ENCODE measurements around the gene SON. TPM values are rescaled to one million over a fixed set of nuclear protein-coding genes. Genes with fewer than 3 reads are reported as not detected.

Gene SON
- total and polyA plus RNA-seq, 2 of the 13 experiments (the other 11 are each of a cell fraction or from before 2014, with no cell fraction given) = 61.3 to 78.3 TPM

DNA sequence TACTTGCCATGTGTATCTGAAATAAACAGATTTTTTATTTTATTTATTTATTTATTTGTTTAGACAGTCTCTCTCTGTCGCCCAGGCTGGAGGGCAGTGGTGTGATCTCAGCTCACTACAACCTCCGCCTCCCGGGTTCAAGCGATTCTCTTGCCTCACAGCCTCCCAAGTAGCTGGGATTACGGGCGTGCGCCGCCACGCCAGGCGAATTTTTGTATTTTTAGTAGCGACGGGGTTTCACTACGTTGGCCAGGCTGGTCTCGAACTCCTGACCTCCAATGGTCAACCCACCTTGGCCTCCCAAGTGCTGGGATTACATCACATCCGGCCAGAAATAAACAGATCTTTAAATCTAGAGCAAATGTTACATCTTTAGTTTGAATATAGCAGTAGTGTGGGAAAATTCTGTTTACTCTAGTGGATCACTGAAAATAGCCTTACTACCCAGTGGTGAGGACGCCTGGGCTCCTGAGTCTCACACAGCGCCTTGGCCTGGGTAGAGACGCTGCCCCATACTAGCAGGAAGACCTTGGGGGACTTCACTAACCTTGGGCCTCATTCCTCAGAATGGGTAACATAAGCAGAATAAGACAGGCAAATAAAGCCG lies 1.6 kb upstream of the SON start (continued):
- no peak for TF ChIP-seq ZNF326 (CRISPR knock-in tag; IDR thresholded peaks at IDR 0.05; ENCODE audit: borderline replicate concordance)
- no peak for TF ChIP-seq SMC3 (IDR thresholded peaks at IDR 0.05; ENCODE audit: low read length)
- TF ChIP-seq, protein P1, sequence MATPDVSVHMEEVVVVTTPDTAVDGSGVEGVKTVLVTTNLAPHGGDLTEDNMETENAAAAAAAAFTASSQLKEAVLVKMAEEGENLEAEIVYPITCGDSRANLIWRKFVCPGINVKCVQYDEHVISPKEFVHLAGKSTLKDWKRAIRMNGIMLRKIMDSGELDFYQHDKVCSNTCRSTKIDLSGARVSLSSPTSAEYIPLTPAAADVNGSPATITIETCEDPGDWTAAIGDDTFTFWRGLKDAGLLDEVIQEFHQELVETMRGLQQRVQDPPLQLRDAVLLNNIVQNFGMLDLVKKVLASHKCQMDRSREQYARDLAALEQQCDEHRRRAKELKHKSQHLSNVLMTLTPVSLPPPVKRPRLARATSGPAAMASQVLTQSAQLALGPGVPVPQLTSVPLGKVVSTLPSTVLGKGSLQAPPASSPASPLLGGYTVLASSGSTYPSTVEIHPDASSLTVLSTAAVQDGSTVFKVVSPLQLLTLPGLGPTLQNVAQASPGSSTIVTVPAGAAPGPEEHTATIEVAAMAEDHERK (CRISPR knock-in tag; IDR thresholded peaks at IDR 0.05; ENCODE audit: low read depth) = no peak
- TF ChIP-seq CREB1 (IDR thresholded peaks at IDR 0.05) = no peak
- TF ChIP-seq CREB1 (CRISPR knock-in tag; IDR thresholded peaks at IDR 0.05) = peak; percentile 69
- TF ChIP-seq TBX2 (CRISPR knock-in tag; IDR thresholded peaks at IDR 0.05; ENCODE audit: borderline replicate concordance) = no peak
- TF ChIP-seq, protein P2, sequence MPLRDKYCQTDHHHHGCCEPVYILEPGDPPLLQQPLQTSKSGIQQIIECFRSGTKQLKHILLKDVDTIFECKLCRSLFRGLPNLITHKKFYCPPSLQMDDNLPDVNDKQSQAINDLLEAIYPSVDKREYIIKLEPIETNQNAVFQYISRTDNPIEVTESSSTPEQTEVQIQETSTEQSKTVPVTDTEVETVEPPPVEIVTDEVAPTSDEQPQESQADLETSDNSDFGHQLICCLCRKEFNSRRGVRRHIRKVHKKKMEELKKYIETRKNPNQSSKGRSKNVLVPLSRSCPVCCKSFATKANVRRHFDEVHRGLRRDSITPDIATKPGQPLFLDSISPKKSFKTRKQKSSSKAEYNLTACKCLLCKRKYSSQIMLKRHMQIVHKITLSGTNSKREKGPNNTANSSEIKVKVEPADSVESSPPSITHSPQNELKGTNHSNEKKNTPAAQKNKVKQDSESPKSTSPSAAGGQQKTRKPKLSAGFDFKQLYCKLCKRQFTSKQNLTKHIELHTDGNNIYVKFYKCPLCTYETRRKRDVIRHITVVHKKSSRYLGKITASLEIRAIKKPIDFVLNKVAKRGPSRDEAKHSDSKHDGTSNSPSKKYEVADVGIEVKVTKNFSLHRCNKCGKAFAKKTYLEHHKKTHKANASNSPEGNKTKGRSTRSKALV (CRISPR knock-in tag; IDR thresholded peaks at IDR 0.05) = no peak
- no peak for TF ChIP-seq ELF3 (CRISPR knock-in tag; IDR thresholded peaks at IDR 0.05)
- TF ChIP-seq ZNF33A (CRISPR knock-in tag; IDR thresholded peaks at IDR 0.05; ENCODE audit: borderline replicate concordance) = no peak
- TF ChIP-seq, protein P3, sequence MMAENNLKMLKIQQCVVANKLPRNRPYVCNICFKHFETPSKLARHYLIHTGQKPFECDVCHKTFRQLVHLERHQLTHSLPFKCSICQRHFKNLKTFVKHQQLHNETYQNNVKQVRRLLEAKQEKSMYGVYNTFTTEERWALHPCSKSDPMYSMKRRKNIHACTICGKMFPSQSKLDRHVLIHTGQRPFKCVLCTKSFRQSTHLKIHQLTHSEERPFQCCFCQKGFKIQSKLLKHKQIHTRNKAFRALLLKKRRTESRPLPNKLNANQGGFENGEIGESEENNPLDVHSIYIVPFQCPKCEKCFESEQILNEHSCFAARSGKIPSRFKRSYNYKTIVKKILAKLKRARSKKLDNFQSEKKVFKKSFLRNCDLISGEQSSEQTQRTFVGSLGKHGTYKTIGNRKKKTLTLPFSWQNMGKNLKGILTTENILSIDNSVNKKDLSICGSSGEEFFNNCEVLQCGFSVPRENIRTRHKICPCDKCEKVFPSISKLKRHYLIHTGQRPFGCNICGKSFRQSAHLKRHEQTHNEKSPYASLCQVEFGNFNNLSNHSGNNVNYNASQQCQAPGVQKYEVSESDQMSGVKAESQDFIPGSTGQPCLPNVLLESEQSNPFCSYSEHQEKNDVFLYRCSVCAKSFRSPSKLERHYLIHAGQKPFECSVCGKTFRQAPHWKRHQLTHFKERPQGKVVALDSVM (CRISPR knock-in tag; IDR thresholded peaks at IDR 0.05) = no peak
- 0 out of 2 replicates have a peak, but pooled peaks have one; percentile 45 for TF ChIP-seq GTF3A (CRISPR knock-in tag; conservative IDR thresholded peaks at IDR 0.05)
- no peak for TF ChIP-seq ZNF34 (CRISPR knock-in tag; IDR thresholded peaks at IDR 0.05; ENCODE audit: borderline replicate concordance)
- TF ChIP-seq ISX (CRISPR knock-in tag; conservative IDR thresholded peaks at IDR 0.05) = no peak
- no peak for TF ChIP-seq ZNF567 (CRISPR knock-in tag; IDR thresholded peaks at IDR 0.05; ENCODE audit: borderline replicate concordance)
- no peak for TF ChIP-seq NRL (CRISPR knock-in tag; IDR thresholded peaks at IDR 0.05; ENCODE audit: borderline replicate concordance)
- TF ChIP-seq ZFY (CRISPR knock-in tag; IDR thresholded peaks at IDR 0.05) = no peak
- no peak for TF ChIP-seq HOXA7 (CRISPR knock-in tag; IDR thresholded peaks at IDR 0.05)
- TF ChIP-seq TCF7 (IDR thresholded peaks at IDR 0.05; ENCODE audit: low read depth) = no peak
- TF ChIP-seq, protein P4, sequence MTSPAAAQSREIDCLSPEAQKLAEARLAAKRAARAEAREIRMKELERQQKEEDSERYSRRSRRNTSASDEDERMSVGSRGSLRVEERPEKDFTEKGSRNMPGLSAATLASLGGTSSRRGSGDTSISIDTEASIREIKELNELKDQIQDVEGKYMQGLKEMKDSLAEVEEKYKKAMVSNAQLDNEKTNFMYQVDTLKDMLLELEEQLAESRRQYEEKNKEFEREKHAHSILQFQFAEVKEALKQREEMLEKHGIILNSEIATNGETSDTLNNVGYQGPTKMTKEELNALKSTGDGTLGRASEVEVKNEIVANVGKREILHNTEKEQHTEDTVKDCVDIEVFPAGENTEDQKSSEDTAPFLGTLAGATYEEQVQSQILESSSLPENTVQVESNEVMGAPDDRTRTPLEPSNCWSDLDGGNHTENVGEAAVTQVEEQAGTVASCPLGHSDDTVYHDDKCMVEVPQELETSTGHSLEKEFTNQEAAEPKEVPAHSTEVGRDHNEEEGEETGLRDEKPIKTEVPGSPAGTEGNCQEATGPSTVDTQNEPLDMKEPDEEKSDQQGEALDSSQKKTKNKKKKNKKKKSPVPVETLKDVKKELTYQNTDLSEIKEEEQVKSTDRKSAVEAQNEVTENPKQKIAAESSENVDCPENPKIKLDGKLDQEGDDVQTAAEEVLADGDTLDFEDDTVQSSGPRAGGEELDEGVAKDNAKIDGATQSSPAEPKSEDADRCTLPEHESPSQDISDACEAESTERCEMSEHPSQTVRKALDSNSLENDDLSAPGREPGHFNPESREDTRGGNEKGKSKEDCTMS (CRISPR knock-in tag; conservative IDR thresholded peaks at IDR 0.05) = no peak
- TF ChIP-seq GATAD2A (CRISPR knock-in tag; IDR thresholded peaks at IDR 0.05) = 0 out of 2 replicates have a peak, but pooled peaks have one; percentile 6
- TF ChIP-seq, protein P5, sequence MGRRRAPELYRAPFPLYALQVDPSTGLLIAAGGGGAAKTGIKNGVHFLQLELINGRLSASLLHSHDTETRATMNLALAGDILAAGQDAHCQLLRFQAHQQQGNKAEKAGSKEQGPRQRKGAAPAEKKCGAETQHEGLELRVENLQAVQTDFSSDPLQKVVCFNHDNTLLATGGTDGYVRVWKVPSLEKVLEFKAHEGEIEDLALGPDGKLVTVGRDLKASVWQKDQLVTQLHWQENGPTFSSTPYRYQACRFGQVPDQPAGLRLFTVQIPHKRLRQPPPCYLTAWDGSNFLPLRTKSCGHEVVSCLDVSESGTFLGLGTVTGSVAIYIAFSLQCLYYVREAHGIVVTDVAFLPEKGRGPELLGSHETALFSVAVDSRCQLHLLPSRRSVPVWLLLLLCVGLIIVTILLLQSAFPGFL (CRISPR knock-in tag; IDR thresholded peaks at IDR 0.05) = no peak
- TF ChIP-seq HMG20B (CRISPR knock-in tag; conservative IDR thresholded peaks at IDR 0.05) = no peak

Measured in HepG2 (cell line).